H9 (cell line): ENCODE measurements around the gene MYO15A. TPM values are rescaled to one million over a fixed set of nuclear protein-coding genes. Genes with fewer than 3 reads are reported as not detected.

Experiments used
- DNase-seq: peaks from one replicate; pipeline ENCODE4 v3.0.0-alpha.2; 2017
- H2AFZ ChIP-seq: one replicate; pipeline ENCODE4 v1.6.1; 2013; ENCODE audit warnings: mild to moderate bottlenecking, low read length, control low read depth, moderate library complexity
- H2AK5ac ChIP-seq: 2 replicates; pipeline ENCODE4 v1.6.1; 2013; ENCODE audit warnings: low read length, control low read depth, mixed read lengths; ENCODE audit not compliant: insufficient read length
- H2BK120ac ChIP-seq: one replicate; pipeline ENCODE4 v1.6.1; 2013; ENCODE audit warnings: low read depth, mild to moderate bottlenecking, low read length, control low read depth, inconsistent platforms; ENCODE audit not compliant: poor library complexity, severe bottlenecking
- H2BK12ac ChIP-seq: 2 replicates; pipeline ENCODE4 v1.6.1; 2013; ENCODE audit warnings: low read length, control low read depth, mixed read lengths, low read depth; ENCODE audit not compliant: insufficient read length
- H2BK15ac ChIP-seq: 2 replicates; pipeline ENCODE4 v1.6.1; 2013; ENCODE audit warnings: low read depth, low read length, control low read depth
- H2BK20ac ChIP-seq: one replicate; pipeline ENCODE4 v1.6.1; 2013; ENCODE audit warnings: low read depth, mild to moderate bottlenecking, low read length, control low read depth, inconsistent platforms; ENCODE audit not compliant: poor library complexity, severe bottlenecking
- H2BK5ac ChIP-seq: 2 replicates; pipeline ENCODE4 v1.6.1; 2013; ENCODE audit warnings: low read length, control low read depth, mixed read lengths; ENCODE audit not compliant: insufficient read length
- H3K14ac ChIP-seq: 2 replicates; pipeline ENCODE4 v1.6.1; 2013; ENCODE audit warnings: low read length, control low read depth; ENCODE audit not compliant: insufficient read depth
- H3K18ac ChIP-seq: 2 replicates; pipeline ENCODE4 v1.6.1; 2013; ENCODE audit warnings: low read depth, mild to moderate bottlenecking, mixed read lengths, low read length, control low read depth; ENCODE audit not compliant: insufficient read length
- H3K23ac ChIP-seq: 2 replicates; pipeline ENCODE4 v1.6.1; 2013; ENCODE audit warnings: low read length, control low read depth, mixed read lengths, low read depth; ENCODE audit not compliant: insufficient read length
- H3K23me2 ChIP-seq: 2 replicates; pipeline ENCODE4 v1.6.1; 2013; ENCODE audit warnings: low read depth, mild to moderate bottlenecking, mixed read lengths, low read length, control low read depth; ENCODE audit not compliant: insufficient read length, poor library complexity, severe bottlenecking
- H3K27ac ChIP-seq: 2 replicates; pipeline ENCODE4 v1.5.1; 2013; ENCODE audit warnings: low read length, control low read depth, mixed read lengths, low read depth; ENCODE audit not compliant: insufficient read length
- H3K27me3 ChIP-seq: 2 replicates; pipeline ENCODE4 v1.6.1; 2013; ENCODE audit warnings: low read length, control low read depth, inconsistent platforms; ENCODE audit not compliant: insufficient read depth
- H3K4ac ChIP-seq: 2 replicates; pipeline ENCODE4 v1.6.1; 2013; ENCODE audit warnings: low read depth, mild to moderate bottlenecking, control low read depth, inconsistent platforms, low read length, moderate library complexity
- H3K4me1 ChIP-seq: 2 replicates; pipeline ENCODE4 v1.6.1; 2013; ENCODE audit warnings: low read length, control low read depth, inconsistent platforms; ENCODE audit not compliant: insufficient read depth
- H3K4me2 ChIP-seq: 2 replicates; pipeline ENCODE4 v1.6.1; 2013; ENCODE audit warnings: low read length, control low read depth, mixed read lengths; ENCODE audit not compliant: insufficient read length, insufficient read depth
- H3K56ac ChIP-seq: 2 replicates; pipeline ENCODE4 v1.6.1; 2013; ENCODE audit warnings: low read depth, mild to moderate bottlenecking, mixed read lengths, low read length, control low read depth; ENCODE audit not compliant: insufficient read length
- H3K79me1 ChIP-seq: 2 replicates; pipeline ENCODE4 v1.6.1; 2013; ENCODE audit warnings: low read depth, mild to moderate bottlenecking, moderate library complexity, low read length, control low read depth, inconsistent platforms; ENCODE audit not compliant: insufficient read depth, poor library complexity, severe bottlenecking
- H3K79me2 ChIP-seq: 2 replicates; pipeline ENCODE4 v1.6.1; 2013; ENCODE audit warnings: low read length, control low read depth, inconsistent platforms; ENCODE audit not compliant: insufficient read depth
- H3K9ac ChIP-seq: 2 replicates; pipeline ENCODE4 v1.6.1; 2013; ENCODE audit warnings: low read length, control low read depth, mixed read lengths; ENCODE audit not compliant: insufficient read length; ENCODE audit errors: extremely low read depth
- H3K9me3 ChIP-seq: one replicate; pipeline ENCODE4 v1.6.1; 2013; ENCODE audit warnings: low read depth, low read length, inconsistent platforms; ENCODE audit not compliant: control insufficient read depth
- H3T11ph ChIP-seq: one replicate; pipeline ENCODE4 v1.6.1; 2013; ENCODE audit warnings: mild to moderate bottlenecking, low read length, control low read depth, inconsistent platforms
- H4K20me1 ChIP-seq: one replicate; pipeline ENCODE4 v1.6.1; 2013; ENCODE audit not compliant: control insufficient read depth, insufficient read length, insufficient read depth
- H4K5ac ChIP-seq: 2 replicates; pipeline ENCODE4 v1.6.1; 2013; ENCODE audit warnings: low read depth, mild to moderate bottlenecking, mixed read lengths, low read length, control low read depth; ENCODE audit not compliant: insufficient read length
- H4K8ac ChIP-seq: replicated peaks from 2 replicates; pipeline ENCODE4 v1.6.1; 2013; ENCODE audit warnings: low read length, control low read depth, mixed read lengths, low read depth; ENCODE audit not compliant: insufficient read length
- H4K91ac ChIP-seq: 2 replicates; pipeline ENCODE4 v1.6.1; 2013; ENCODE audit warnings: low read depth, mild to moderate bottlenecking, moderate library complexity, mixed read lengths, low read length, control low read depth; ENCODE audit not compliant: insufficient read length
- H3K27ac Mint-ChIP-seq, 3 experiments: 2 replicates in 2 of 3; 3 replicates in 1 of 3; pipeline ENCODE4 v1.8.0; 2020 to 2021; ENCODE audit warnings: mixed read lengths in 3 of 3, mild to moderate bottlenecking in 1 of 3, moderate library complexity in 1 of 3
- H3K27me3 Mint-ChIP-seq: 2 replicates; pipeline ENCODE4 v1.8.0; 2021; ENCODE audit warnings: low read depth, mild to moderate bottlenecking, moderate library complexity, mixed read lengths
- H3K36me3 Mint-ChIP-seq, 3 experiments: 2 replicates in 2 of 3; 3 replicates in 1 of 3; pipeline ENCODE4 v1.8.0; 2020 to 2021; ENCODE audit warnings: low read depth in 3 of 3, mixed read lengths in 3 of 3; ENCODE audit not compliant: insufficient read depth in 1 of 3
- H3K4me1 Mint-ChIP-seq, 2 experiments: 2 replicates each; pipeline ENCODE4 v1.8.0; 2020; ENCODE audit warnings: mixed read lengths in 2 of 2
- H3K4me3 Mint-ChIP-seq, 2 experiments: 2 replicates in 1 of 2; 3 replicates in 1 of 2; pipeline ENCODE4 v1.8.0; 2020 to 2021; ENCODE audit warnings: mild to moderate bottlenecking in 2 of 2, mixed read lengths in 2 of 2, moderate library complexity in 1 of 2
- H3K9me3 Mint-ChIP-seq, 2 experiments: 2 replicates in 1 of 2; 3 replicates in 1 of 2; pipeline ENCODE4 v1.8.0; 2020; ENCODE audit warnings: mild to moderate bottlenecking in 2 of 2, mixed read lengths in 2 of 2, moderate library complexity in 1 of 2
- CTCF ChIP-seq: fragments of 200-600 bp; sonication (generic); conservative IDR thresholded peaks from 3 replicates; pipeline ENCODE4 v1.8.0; 2021; ENCODE audit warnings: antibody characterized with exemption, mild to moderate bottlenecking
- WGBS: extraction: QIAGEN DNeasy Blood & Tissue Kit; methylation state at CpG from one replicate; pipeline ENCODE4 v1.1.7; 2013; ENCODE audit warnings: missing lambda C conversion rate, low lambda C conversion rate, mixed read lengths; ENCODE audit not compliant: insufficient read length; ENCODE audit errors: extremely low coverage; 5-methylcytosine and 5-hydroxymethylcytosine counted together
- total RNA-seq: library from RNA; stranded (reverse); gene quantifications from 2 replicates; pipeline ENCODE4 v1.2.1, GENCODE V29; 2021

Gene MYO15A
- total RNA-seq, 1 experiment from 2014 or later = 2.5 TPM

DNA sequence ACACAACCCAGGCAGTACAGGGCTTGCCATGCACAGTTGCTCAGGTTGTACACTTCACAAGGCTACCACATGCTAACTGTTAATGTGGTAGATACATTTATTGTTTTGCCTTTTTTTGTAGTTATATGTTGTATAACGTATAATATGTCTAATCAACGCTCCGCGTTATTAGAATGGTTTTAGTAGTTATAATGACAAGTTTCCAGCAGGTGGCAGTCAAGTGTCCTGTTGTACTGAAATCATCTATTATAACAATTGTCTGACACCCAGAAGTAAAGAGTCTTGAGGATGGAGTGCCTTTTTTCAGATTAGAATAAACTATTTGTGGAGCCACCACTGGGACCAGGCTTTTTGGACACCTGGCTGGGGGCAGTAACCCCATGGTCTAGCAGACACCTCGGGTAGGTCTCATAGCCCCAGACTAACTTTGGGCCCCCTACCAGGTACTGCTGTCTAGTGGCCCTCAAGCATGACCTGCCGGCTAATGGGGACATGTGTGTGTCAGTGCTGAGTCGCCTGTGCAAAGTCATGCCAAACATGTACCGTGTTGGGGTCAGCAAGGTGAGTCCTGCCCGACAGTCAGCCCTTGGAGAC, 32.8 kb downstream of the MYO15A start:
- no peaks in the 10 kb centered on the region for H4K20me1 ChIP-seq
- H3K4me1 Mint-ChIP-seq = peaks cover 9 to 20% of the 10 kb centered on the region in 2 experiments

More for the DNA sequence above, 32.8 kb downstream of the MYO15A start:
- no peaks in the 10 kb centered on the region for H3K9me3 Mint-ChIP-seq
- H3K4me3 Mint-ChIP-seq = no peak overlapping the region; a peak in 1 of 5 replicates
- DNase-seq = no peak
- H3K23ac ChIP-seq = no peak overlapping the region
- no peaks in the 10 kb centered on the region for H3K79me2 ChIP-seq
- no peak overlapping the region for H2AFZ ChIP-seq
- peak; percentile 77 for TF ChIP-seq CTCF
- H3K27ac ChIP-seq = no peak overlapping the region
- peaks cover 3% of the 10 kb centered on the region; the same call in 1 of the 2 replicates for H3K4me1 ChIP-seq
- H2BK15ac ChIP-seq = no peak overlapping the region
- no peak overlapping the region for H3K56ac ChIP-seq
- no peak overlapping the region for H3K18ac ChIP-seq
- H3K36me3 Mint-ChIP-seq = no peaks in the 10 kb centered on the region
- H2BK20ac ChIP-seq = no peak overlapping the region
- WGBS = no CpG with 5 or more reads among the region's 9 CpGs
- no peak overlapping the region for H3K27ac Mint-ChIP-seq
- H3K79me1 ChIP-seq = no peaks in the 10 kb centered on the region
- H3K4ac ChIP-seq = no peak overlapping the region
- peaks cover 13% of the 10 kb centered on the region for H3K27me3 Mint-ChIP-seq
- no peaks in the 10 kb centered on the region for H3K27me3 ChIP-seq
- H3K9ac ChIP-seq = no peak overlapping the region
- no peak overlapping the region for H3K4me2 ChIP-seq
- no peaks in the 10 kb centered on the region for H3K23me2 ChIP-seq
- H2AK5ac ChIP-seq = no peak overlapping the region
- H3K14ac ChIP-seq = no peak overlapping the region
- no peak overlapping the region for H2BK120ac ChIP-seq
- no peak overlapping the region for H3T11ph ChIP-seq
- no peak overlapping the region for H2BK12ac ChIP-seq
- H4K91ac ChIP-seq = no peak overlapping the region
- no peak overlapping the region for H4K5ac ChIP-seq
- H4K8ac ChIP-seq = no peak overlapping the region
- no peak overlapping the region for H2BK5ac ChIP-seq
- no peaks in the 10 kb centered on the region for H3K9me3 ChIP-seq
